Activated T-helper 1 cell treated with anti-CD3 and anti-CD28 coated beads, Interleukin-2, amount 50 U/mL, for 16 hours (primary cell): ENCODE results near the gene BCL2L2.

Experiments used
- DNase-seq, 2 donors: peaks; one replicate each; pipeline ENCODE4 v3.0.0-alpha.2; 2020; ENCODE audit warnings: low read depth in 1 of 2, low spot score in 1 of 2

The BCL2L2 gene

GRCh38 chr14:23352506-23353432 is 46.1 kb downstream of the BCL2L2 start, which contains the start of gene SLC22A17:
TSS of gene SLC22A17 (minus strand) at chr14:23352887.
- DNase-seq = peak; percentile 19 to 27

- no peak for DNase-seq
Measured at GRCh38 chr14:23353433-23353780, 46.8 kb downstream of the BCL2L2 start.

- DNase-seq = no peak
Measured at GRCh38 chr14:23354990-23355389, 48.4 kb downstream of the BCL2L2 start.

- DNase-seq = no peak
Measured at GRCh38 chr14:23355871-23356435, 49.3 kb downstream of the BCL2L2 start.

- no peak for DNase-seq
Measured at GRCh38 chr14:23356662-23357061, 50.0 kb downstream of the BCL2L2 start.

GRCh38 chr14:23357261-23357660 is 50.6 kb downstream of the BCL2L2 start:
- no peak for DNase-seq

- DNase-seq = no peak
Measured at GRCh38 chr14:23358042-23358441, 51.4 kb downstream of the BCL2L2 start.

GRCh38 chr14:23358553-23359166 is 52.0 kb downstream of the BCL2L2 start:
- DNase-seq = no peak

- DNase-seq = no peak
Measured at GRCh38 chr14:23359167-23359626, 52.6 kb downstream of the BCL2L2 start.

- DNase-seq = no peak
Measured at GRCh38 chr14:23359722-23360447, 53.3 kb downstream of the BCL2L2 start.

GRCh38 chr14:23360496-23360895 is 53.9 kb downstream of the BCL2L2 start:
- DNase-seq = no peak

GRCh38 chr14:23361320-23361719 is 54.7 kb downstream of the BCL2L2 start:
- no peak for DNase-seq
